ENCODE results near the gene CHD1L.
"Not testable (repeated sequence)": the region's sequence is repeated elsewhere in the genome, so short reads cannot be mapped to it uniquely, and the experiment has no call there.

CHD1L gene

GRCh38 chr1:147242449-147243227, at the start of gene CHD1L:
Gene CHD1L (plus strand): TSS chr1:147242684. CDS start chr1:147242704, 20 bp downstream.
- peak; percentile 92 for DNase-seq (ENCODE audit: low spot score)

GRCh38 chr1:147197324-147197723, 45.2 kb upstream of the CHD1L start:
- not testable (repeated sequence) for DNase-seq (ENCODE audit: low spot score)

- no peak for DNase-seq (ENCODE audit: low spot score)
These were observed 41.2 kb upstream of the CHD1L start for GRCh38 chr1:147201276-147201675.

- no peak for DNase-seq (ENCODE audit: low spot score)
These were observed 40.7 kb upstream of the CHD1L start for GRCh38 chr1:147201786-147202185.

- no peak for DNase-seq (ENCODE audit: low spot score)
These were observed 39.9 kb upstream of the CHD1L start for GRCh38 chr1:147202576-147202975.

- no peak for DNase-seq (ENCODE audit: low spot score)
These were observed 38.4 kb upstream of the CHD1L start for GRCh38 chr1:147204080-147204479.

- DNase-seq (ENCODE audit: low spot score), result no peak
These were observed 35.3 kb upstream of the CHD1L start for GRCh38 chr1:147207192-147207591.

GRCh38 chr1:147208619-147209018, 33.9 kb upstream of the CHD1L start:
- DNase-seq (ENCODE audit: low spot score), result no peak

- DNase-seq (ENCODE audit: low spot score), result no peak
These were observed 32.4 kb upstream of the CHD1L start for GRCh38 chr1:147209825-147210821.

GRCh38 chr1:147210987-147211386, 31.5 kb upstream of the CHD1L start:
- no peak for DNase-seq (ENCODE audit: low spot score)

GRCh38 chr1:147211577-147211976, 30.9 kb upstream of the CHD1L start:
- no peak for DNase-seq (ENCODE audit: low spot score)

- no peak for DNase-seq (ENCODE audit: low spot score)
These were observed 29.2 kb upstream of the CHD1L start for GRCh38 chr1:147213271-147213670.

- no peak for DNase-seq (ENCODE audit: low spot score)
These were observed 28.2 kb upstream of the CHD1L start for GRCh38 chr1:147214325-147214724.

- DNase-seq (ENCODE audit: low spot score), result no peak
These were observed 27.5 kb upstream of the CHD1L start for GRCh38 chr1:147214842-147215539.

- no peak for DNase-seq (ENCODE audit: low spot score)
These were observed 27.0 kb upstream of the CHD1L start for GRCh38 chr1:147215540-147215916.

GRCh38 chr1:147216124-147216523, 26.4 kb upstream of the CHD1L start:
- no peak for DNase-seq (ENCODE audit: low spot score)

GRCh38 chr1:147217141-147217540, 25.3 kb upstream of the CHD1L start:
- DNase-seq (ENCODE audit: low spot score), result no peak

GRCh38 chr1:147218606-147219005, 23.9 kb upstream of the CHD1L start:
- DNase-seq (ENCODE audit: low spot score), result no peak

GRCh38 chr1:147223740-147224615, 18.5 kb upstream of the CHD1L start:
- no peak for DNase-seq (ENCODE audit: low spot score)

GRCh38 chr1:147225193-147225730, 17.2 kb upstream of the CHD1L start, which contains the start of gene FMO5:
Gene FMO5 (minus strand): TSS chr1:147225339. CDS start chr1:147225029, 310 bp downstream.
- peak; percentile 61 for DNase-seq (ENCODE audit: low spot score)

GRCh38 chr1:147231032-147231431, 11.5 kb upstream of the CHD1L start:
- DNase-seq (ENCODE audit: low spot score), result not testable (repeated sequence)
